GM18502 (cell line): ENCODE measurements around the gene OR56A3.

Experiments used
- ATAC-seq: cut with Tn5 transposase; IDR thresholded peaks from one replicate; pipeline ENCODE4 v1.9.1; 2021; ENCODE audit warnings: mild to moderate bottlenecking; ENCODE audit not compliant: unreplicated experiment, poor library complexity

OR56A3 gene

DNA sequence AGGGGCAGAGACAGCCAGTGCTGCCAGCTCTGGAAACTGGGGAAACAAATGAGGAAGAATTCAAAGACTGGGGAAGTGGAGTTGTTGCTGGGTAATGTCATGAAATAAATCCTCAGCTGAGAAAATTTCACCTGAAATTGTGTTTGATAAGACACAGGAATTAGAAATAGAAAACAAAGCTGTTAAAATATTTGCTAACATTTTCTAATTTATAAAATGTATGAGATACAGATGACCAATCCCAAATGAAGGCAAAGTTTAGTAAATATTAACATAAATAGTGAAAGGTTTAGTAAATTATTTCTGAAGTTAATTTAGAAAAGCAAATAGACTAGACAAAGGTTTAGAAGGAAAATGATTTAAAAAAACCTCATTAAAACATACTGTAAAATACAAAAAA is 26.3 kb downstream of the OR56A3 start, which contains the start of gene OR56A5:
OR56A5 (minus strand) TSS at position 101 of the 400 bp plus-strand sequence; CDS start at position 101, 0 bp downstream.
- ATAC-seq = no peak

GRCh38 chr11:5973530-5973929 is 31.5 kb downstream of the OR56A3 start:
- no peak for ATAC-seq

DNA sequence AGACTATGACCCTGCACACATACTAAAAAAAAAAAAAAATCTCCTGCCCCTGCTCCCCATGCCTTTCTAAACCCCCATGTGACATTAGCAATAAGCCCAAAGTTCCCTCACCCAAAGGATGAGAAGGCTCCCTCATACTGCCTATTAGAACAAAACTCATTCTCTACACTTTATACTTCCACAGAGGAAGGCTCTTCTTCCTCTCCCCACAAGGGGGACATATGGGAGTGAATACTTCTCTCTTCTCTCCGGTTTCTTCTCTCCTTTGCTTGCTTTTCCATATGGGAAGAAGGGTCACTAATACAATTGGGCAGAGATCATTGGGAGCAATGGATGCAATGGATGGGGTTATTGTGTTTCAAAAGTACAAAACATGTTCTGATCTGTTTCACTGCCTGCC is 41.4 kb downstream of the OR56A3 start:
- no peak for ATAC-seq

- ATAC-seq = no peak
Observed at GRCh38 chr11:5986885-5987284, 44.8 kb downstream of the OR56A3 start, which contains the start of gene OR52L1. Gene OR52L1, minus strand, starts transcription at chr11:5986985. Its CDS starts 55 bp downstream, at chr11:5986930.

- no peak for ATAC-seq
Observed at GRCh38 chr11:5989203-5989602, 47.2 kb downstream of the OR56A3 start.

DNA sequence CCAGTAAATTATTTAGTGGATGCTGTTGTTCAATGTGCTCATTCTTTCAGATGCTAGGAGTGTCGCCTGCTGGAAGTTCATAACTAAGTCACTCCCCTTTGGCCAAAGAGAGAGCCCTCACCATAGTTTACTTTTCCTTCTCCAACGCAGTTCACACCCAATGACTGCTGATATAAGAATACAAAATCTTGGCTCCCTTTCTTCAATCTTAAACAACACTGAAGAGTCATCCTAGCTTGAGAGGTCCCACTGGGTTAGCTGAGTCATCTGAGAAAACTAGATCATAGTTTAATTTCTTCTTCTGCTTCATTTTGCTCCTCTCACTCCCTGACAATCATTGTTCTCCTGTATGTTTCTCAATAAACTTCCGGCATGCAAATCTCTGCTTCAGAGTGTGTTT is 50.1 kb downstream of the OR56A3 start:
- ATAC-seq = no peak

DNA sequence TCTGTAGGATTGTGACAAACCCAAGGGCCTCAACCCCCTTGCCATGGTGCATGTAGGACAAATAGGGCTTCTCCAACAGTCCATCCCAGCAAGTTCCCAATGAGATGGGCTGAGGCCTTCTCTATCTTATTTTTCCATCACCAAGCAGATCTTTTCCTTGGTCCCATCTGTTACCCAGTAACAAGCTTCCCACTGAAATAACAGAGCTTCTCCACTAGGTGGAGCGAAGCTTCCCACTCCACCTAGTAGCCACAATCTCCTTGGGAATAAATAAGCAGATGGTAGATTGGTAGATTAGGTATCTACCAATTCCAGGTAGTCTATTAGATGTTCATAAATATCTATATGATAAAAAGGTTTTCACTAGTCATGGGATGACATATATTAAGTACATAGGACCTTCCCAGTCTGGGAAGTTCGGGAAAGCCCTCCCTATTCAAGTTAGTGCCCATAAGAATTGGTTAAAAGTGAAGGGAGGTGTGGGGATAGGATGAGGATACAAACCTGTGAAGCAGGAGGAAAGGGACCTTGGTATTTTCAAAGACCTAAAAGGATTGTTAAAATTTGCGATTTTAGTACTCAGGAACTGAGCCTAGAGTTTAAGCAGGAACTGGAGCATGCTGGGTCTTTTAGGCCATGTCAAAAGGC is 50.7 kb downstream of the OR56A3 start:
- no peak for ATAC-seq

GRCh38 chr11:5994791-5995190 is 52.7 kb downstream of the OR56A3 start:
- no peak for ATAC-seq
